GM23338 (cell line): ENCODE data around the gene PLXNA2. TPM values are rescaled to one million over a fixed set of nuclear protein-coding genes. Genes with fewer than 3 reads are reported as not detected.

Experiments used
- ATAC-seq: fragments of 200-7000 bp; cut with Tn5 transposase; 3 replicates; pipeline ENCODE4 v1.9.1; 2020
- DNase-seq: peaks from one replicate; pipeline ENCODE4 v3.0.0-alpha.2; 2015; ENCODE audit warnings: low spot score
- H2AFZ ChIP-seq: fragments of 200-600 bp; sonication (generic); 2 replicates; pipeline ENCODE4 v1.8.0; 2016; ENCODE audit warnings: antibody characterized with exemption, mild to moderate bottlenecking, moderate library complexity
- H3F3A ChIP-seq: fragments of 200-600 bp; sonication (generic); replicated peaks from 2 replicates; pipeline ENCODE4 v1.8.0; 2017; ENCODE audit warnings: antibody characterized with exemption, mixed run types, low read depth
- H3K27ac ChIP-seq: fragments of 200-600 bp; sonication (generic); 2 replicates; pipeline ENCODE4 v1.6.1; 2016; ENCODE audit warnings: low read depth
- H3K27me3 ChIP-seq: fragments of 200-600 bp; sonication (generic); 2 replicates; pipeline ENCODE4 v1.8.0; 2016; ENCODE audit warnings: mild to moderate bottlenecking, mixed run types, moderate library complexity; ENCODE audit not compliant: insufficient read depth
- H3K36me3 ChIP-seq: fragments of 200-600 bp; sonication (generic); 2 replicates; pipeline ENCODE4 v1.8.0; 2016; ENCODE audit warnings: mild to moderate bottlenecking; ENCODE audit not compliant: insufficient read depth
- H3K4me1 ChIP-seq: fragments of 200-600 bp; sonication (generic); 2 replicates; pipeline ENCODE4 v1.8.0; 2016; ENCODE audit warnings: mild to moderate bottlenecking, moderate library complexity; ENCODE audit not compliant: insufficient read depth
- H3K4me2 ChIP-seq: fragments of 200-600 bp; sonication (generic); 2 replicates; pipeline ENCODE4 v1.7.1; 2017; ENCODE audit warnings: mixed run types
- H3K4me3 ChIP-seq: fragments of 200-600 bp; sonication (generic); 2 replicates; pipeline ENCODE4 v1.6.1; 2016; ENCODE audit warnings: mixed run types
- H3K79me2 ChIP-seq: fragments of 200-600 bp; sonication (generic); replicated peaks from 2 replicates; pipeline ENCODE4 v1.8.0; 2017; ENCODE audit warnings: mild to moderate bottlenecking; ENCODE audit not compliant: insufficient read depth
- H3K9me2 ChIP-seq: fragments of 200-600 bp; sonication (generic); 2 replicates; pipeline ENCODE4 v1.8.0; 2017; ENCODE audit not compliant: insufficient read depth
- H4K20me1 ChIP-seq: fragments of 200-600 bp; sonication (generic); replicated peaks from 2 replicates; pipeline ENCODE4 v1.8.0; 2017; ENCODE audit warnings: mild to moderate bottlenecking; ENCODE audit not compliant: insufficient read depth
- H3K27ac Mint-ChIP-seq: 2 replicates; pipeline ENCODE4 v1.8.0; 2020; ENCODE audit warnings: inconsistent platforms, mild to moderate bottlenecking, moderate library complexity, mixed read lengths
- H3K27me3 Mint-ChIP-seq: 3 replicates; pipeline ENCODE4 v1.8.0; 2022; ENCODE audit warnings: low read depth, mild to moderate bottlenecking, moderate library complexity, mixed read lengths, inconsistent platforms; ENCODE audit not compliant: insufficient read depth, poor library complexity
- H3K36me3 Mint-ChIP-seq: 3 replicates; pipeline ENCODE4 v1.8.0; 2021; ENCODE audit warnings: low read depth, mild to moderate bottlenecking, inconsistent platforms, moderate library complexity, mixed read lengths
- H3K4me1 Mint-ChIP-seq: 3 replicates; pipeline ENCODE4 v1.8.0; 2020; ENCODE audit warnings: mild to moderate bottlenecking, inconsistent platforms, mixed read lengths
- H3K4me3 Mint-ChIP-seq: 3 replicates; pipeline ENCODE4 v1.8.0; 2021; ENCODE audit warnings: moderate library complexity, mild to moderate bottlenecking, inconsistent platforms, mixed read lengths
- H3K9me3 Mint-ChIP-seq: 3 replicates; pipeline ENCODE4 v1.8.0; 2020; ENCODE audit warnings: moderate library complexity, mild to moderate bottlenecking, inconsistent platforms, mixed read lengths
- CREB1 ChIP-seq: fragments of 250-450 bp; sonication (Bioruptor Pico); IDR thresholded peaks from 2 replicates; pipeline ENCODE4 v1.5.0; 2020; ENCODE audit warnings: low read depth, mild to moderate bottlenecking, moderate library complexity
- ETS1 ChIP-seq: IDR thresholded peaks from 2 replicates; pipeline ENCODE4 v1.6.1; 2016; ENCODE audit warnings: antibody characterized with exemption
- POLR2AphosphoS5 ChIP-seq: IDR thresholded peaks from 2 replicates; pipeline ENCODE4 v1.6.1; 2016; ENCODE audit warnings: antibody characterized with exemption, low read depth
- REST ChIP-seq: IDR thresholded peaks from one replicate; pipeline ENCODE4 v1.6.1; 2018; ENCODE audit warnings: antibody characterized with exemption; ENCODE audit not compliant: unreplicated experiment
- STAT1 ChIP-seq: IDR thresholded peaks from one replicate; pipeline ENCODE4 v1.6.1; 2016; ENCODE audit warnings: antibody characterized with exemption; ENCODE audit not compliant: unreplicated experiment
- ZNF114 ChIP-seq: fragments of 250-450 bp; sonication (Bioruptor Pico); IDR thresholded peaks from 2 replicates; pipeline ENCODE4 v1.5.0; 2020; ENCODE audit warnings: mild to moderate bottlenecking, moderate library complexity
- ZNF331 ChIP-seq: fragments of 250-450 bp; sonication (Bioruptor Pico); IDR thresholded peaks from 2 replicates; pipeline ENCODE4 v1.5.0; 2020; ENCODE audit warnings: low read depth, mild to moderate bottlenecking, moderate library complexity
- ZNF462 ChIP-seq: fragments of 250-450 bp; sonication (Bioruptor Pico); IDR thresholded peaks from 2 replicates; pipeline ENCODE4 v1.5.0; 2020; ENCODE audit warnings: mild to moderate bottlenecking, moderate library complexity
- polyA plus RNA-seq: library from polyadenylated mRNA; unstranded; fragments of >200 nt; fragmentation: Nextera tagmentation; extraction: Ambion mirVana; gene quantifications from 2 replicates; pipeline ENCODE4 v1.2.1, GENCODE V29; 2016
- total RNA-seq: library from RNA; depleted of rRNA; stranded (reverse); fragments of >200 nt; shearing (Covaris generic); gene quantifications from 2 replicates; pipeline ENCODE4 v1.2.3, GENCODE V29; 2014

Gene PLXNA2
- total and polyA plus RNA-seq, 2 experiments from 2014 or later, result 0.40 to 1.8 TPM

- TF ChIP-seq ZNF462 (no peak), STAT1 (no peak), ZNF114 (CRISPR knock-in tag) (no peak), ZNF331 (CRISPR knock-in tag) (no peak), POLR2AphosphoS5 (no peak)
These were observed 231.5 kb downstream of the PLXNA2 start (continued) for GRCh38 chr1:208012721-208013120.

- Mint-ChIP-seq H3K4me3 (no peak overlapping the region), H3K27ac (no peak overlapping the region), H3K9me3 (no peaks in the 10 kb centered on the region), H3K4me1 (no peaks in the 10 kb centered on the region), H3K36me3 (no peaks in the 10 kb centered on the region), H3K27me3 (peaks cover 3% of the 10 kb centered on the region)
- Histone ChIP-seq H3K4me3 (no peak overlapping the region), H3F3A (no peaks in the 10 kb centered on the region), H4K20me1 (no peaks in the 10 kb centered on the region), H3K9me2 (0 out of 2 replicates have a peak, but pooled peaks cover 3% of the 10 kb centered on the region), H3K27me3 (no peaks in the 10 kb centered on the region), H2AFZ (no peak overlapping the region), H3K27ac (no peak overlapping the region), H3K4me1 (no peaks in the 10 kb centered on the region), H3K79me2 (no peaks in the 10 kb centered on the region), H3K4me2 (no peak overlapping the region), H3K36me3 (no peaks in the 10 kb centered on the region)
- DNase-seq (no peak), ATAC-seq (no peak)
- no peak for TF ChIP-seq REST
- TF ChIP-seq ETS1, result no peak
- no peak for TF ChIP-seq STAT1
- no peak for TF ChIP-seq CREB1
These were observed 233.6 kb downstream of the PLXNA2 start for GRCh38 chr1:208010487-208011071.
